IPS DF 19.7 (cell line): ENCODE data around the gene DDIT4.
"Not testable (repeated sequence)": the region's sequence is repeated elsewhere in the genome, so short reads cannot be mapped to it uniquely, and the experiment has no call there.

Experiments used
- DNase-seq: peaks from one replicate; pipeline ENCODE4 v3.0.0-alpha.2; 2013; ENCODE audit warnings: low read depth, low spot score

Gene DDIT4

DNA sequence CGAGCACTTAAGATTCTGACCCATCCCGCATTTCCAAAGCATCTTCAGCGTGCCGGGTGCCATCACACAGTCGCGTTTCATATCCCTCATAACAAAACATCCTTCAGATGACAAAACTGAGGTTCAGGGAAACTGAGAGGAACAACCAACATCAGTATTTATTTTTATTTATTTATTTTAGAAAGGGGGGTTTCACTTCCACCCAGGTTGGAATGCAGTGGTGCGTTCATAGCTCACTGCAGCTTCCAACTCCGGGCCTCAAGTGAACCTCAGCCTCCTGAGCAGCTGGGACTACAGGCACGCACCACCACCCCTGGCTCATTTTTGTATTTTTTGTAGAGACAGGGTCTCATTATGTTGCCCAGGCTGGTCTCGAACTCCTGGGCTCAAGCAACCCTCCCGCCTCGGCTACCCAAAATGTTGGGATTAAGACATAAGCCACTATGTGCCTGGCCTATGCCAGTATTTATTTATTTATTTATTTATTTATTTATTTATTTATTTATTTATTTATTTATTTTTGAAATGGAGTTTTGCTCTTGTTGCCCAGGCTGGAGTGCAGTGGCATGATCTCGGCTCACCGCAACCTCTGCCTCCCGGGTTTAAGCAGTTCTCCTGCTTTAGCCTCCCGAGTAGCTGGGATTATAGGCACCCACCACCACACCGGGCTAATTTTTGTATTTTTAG lies 24.4 kb upstream of the DDIT4 start:
- DNase-seq, result not testable (repeated sequence)

DNA sequence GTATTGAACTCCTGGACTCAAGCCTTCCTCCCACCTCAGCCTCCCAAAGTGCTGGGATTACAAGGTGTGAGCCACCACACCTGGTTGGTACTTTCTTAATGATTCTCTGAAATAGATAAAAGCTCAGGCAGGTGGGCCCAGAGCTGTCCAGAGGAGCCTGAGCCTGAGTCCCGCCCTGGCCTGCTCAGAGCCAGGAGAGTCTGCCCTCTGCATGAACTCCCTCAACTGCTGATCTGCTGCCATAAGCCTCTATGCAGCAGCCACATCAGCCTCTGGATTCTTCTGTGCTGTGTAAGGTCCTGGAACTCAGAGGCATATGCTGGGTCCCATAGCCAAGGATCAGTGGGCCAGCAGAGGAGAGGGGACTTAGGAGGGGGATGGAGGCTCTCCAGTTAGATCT lies 23.1 kb upstream of the DDIT4 start:
- DNase-seq, result no peak

DNA sequence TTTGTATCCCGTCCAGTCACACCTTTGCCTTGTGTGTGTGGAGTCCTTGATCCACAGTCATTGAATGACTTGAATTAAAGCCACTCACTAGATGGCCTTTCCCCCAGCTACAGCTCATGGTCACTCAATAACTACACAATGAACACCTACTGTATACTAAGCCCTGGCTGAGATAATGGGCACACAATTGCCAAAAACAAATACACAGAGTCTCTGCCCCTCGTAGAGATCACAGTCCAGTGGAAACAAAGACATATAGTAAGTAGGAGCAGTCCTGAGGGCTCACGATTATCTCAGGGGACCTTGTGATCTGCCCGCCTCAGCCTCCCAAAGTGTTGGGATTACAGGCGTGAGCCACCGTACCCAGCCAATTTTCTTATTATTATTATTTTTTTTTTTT lies 22.1 kb upstream of the DDIT4 start:
- DNase-seq, result no peak

DNA sequence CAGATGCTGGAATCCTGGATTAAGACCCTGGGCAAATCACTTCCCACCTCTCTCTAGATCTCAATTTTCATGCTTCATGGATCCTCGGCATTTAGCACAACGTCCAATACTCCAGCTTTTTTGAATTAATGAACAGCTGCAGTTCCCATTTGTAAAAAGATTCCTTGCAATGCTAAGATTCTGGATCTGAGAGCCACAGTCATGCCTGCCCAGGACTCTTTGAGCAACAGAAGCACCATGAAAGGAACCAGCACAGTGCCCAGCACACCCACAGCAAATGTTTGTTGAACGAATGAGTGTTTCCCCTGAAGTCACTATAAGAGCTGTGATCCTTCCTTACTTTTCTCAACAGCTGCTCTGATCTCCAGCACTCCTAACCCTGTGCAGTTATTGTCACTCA lies 20.8 kb upstream of the DDIT4 start:
- DNase-seq, result no peak

- DNase-seq, result no peak
These were observed 20.1 kb upstream of the DDIT4 start for GRCh38 chr10:72253578-72253977.

- DNase-seq, result peak; percentile 83
These were observed 18.7 kb upstream of the DDIT4 start for GRCh38 chr10:72254813-72255568.

DNA sequence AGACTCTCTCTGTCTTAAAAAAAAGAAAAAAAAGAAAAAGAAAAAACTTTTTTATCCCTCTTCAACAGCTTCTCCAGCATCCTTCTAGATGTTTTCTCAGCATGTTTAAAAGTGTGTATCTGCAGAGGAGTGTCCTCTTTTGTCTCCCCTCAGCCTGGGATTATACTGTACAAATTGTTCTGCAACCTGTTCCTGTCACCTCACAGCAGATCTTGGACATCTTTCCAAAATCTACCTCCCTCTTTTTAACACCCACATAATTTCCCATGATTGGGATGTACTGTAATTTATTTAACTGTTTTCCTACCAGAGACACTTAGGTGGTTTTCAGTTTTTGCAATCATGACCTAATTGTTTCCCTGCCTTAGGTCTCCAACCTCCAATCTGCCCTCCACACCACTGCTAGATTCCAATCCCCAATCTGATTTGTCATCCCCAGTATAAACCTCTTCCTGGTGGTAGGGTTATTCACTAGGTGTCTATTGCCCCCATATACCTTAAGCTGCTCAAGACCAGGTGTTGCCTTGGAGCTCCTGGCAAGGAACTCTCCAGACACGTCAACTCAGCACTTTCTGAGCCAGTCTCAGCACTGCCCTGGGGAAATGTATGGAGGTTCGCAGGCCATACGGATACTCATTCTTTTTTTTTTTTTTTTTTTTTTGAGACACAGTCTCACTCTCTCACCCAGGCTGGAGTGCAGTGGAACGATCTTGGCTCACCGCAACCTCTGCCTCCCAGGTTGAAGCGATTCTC lies 17.6 kb upstream of the DDIT4 start:
- no peak for DNase-seq

DNA sequence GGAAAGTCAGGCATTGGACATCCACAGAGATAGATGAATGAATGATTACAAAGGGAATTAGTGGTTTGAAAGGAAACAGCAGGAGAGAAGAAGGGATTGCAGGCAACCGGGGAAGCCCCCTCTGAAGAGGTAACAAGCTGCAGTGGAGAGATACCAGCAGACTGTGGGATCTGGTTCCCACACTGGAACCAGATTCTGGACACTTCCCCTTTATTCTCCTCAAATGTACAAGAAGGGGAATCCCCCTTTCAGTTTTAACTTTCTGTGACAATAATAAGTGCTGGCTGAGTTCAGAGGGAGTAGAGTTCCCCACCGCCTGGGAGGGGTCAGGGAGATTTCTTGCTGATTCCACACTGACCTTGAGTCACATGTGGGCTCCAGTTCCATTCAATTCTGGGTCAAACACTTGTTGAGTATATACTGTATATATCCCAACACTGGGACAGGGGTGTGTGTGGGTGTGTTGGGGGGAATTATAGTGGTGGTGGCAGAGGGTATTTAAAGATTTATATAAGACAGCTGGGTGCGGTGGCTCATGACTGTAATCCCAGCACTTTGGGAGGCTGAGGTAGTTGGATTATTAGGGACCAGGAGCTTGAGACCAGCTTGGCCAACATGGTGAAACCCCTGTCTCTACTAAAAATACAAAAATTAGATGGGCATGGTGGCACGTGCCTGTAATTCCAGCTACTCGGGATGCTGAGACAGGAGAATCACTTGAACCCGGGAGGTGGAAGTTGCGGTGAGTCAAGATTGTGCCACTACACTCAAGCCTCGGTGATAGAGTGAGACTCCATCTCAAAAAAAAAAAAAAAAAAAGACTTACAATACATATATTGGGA lies 16.5 kb upstream of the DDIT4 start:
- DNase-seq, result no peak

- no peak for DNase-seq
These were observed 15.1 kb upstream of the DDIT4 start for GRCh38 chr10:72258617-72259016.

DNA sequence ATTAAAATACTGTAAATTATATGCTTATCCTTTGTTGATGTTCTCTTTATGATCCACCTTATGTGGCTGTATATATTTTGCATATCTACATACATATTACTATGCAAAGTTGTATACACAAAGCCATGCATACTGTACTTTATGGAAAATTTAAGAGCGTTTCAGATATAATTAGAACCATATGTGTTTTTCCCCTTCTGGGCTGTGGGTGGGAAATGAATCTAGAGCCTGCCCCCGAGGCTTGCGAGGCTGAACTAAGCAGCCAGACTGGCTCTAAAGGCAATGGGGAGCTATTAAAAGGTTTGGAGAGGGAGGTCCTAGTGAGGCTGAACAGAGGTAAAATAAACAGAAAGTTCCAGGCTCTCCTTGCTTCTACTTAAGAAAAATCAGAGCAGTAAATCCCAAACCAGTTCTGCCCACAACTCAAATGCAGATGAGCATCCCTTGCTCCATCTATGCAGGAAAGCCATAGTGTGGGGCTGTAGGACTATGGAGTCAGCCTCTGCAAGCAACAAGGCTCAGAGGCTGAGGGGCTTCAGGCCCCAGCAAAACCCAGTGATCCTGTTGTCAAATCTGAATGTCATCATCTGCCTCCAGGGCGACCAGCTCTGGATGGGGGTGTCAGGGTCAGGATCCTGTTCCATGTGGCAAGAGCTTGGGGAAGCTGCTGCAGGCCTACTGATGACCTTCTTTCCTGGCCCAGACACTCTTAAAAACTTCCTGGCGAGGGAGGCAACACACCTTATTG lies 14.1 kb upstream of the DDIT4 start:
- no peak for DNase-seq

DNA sequence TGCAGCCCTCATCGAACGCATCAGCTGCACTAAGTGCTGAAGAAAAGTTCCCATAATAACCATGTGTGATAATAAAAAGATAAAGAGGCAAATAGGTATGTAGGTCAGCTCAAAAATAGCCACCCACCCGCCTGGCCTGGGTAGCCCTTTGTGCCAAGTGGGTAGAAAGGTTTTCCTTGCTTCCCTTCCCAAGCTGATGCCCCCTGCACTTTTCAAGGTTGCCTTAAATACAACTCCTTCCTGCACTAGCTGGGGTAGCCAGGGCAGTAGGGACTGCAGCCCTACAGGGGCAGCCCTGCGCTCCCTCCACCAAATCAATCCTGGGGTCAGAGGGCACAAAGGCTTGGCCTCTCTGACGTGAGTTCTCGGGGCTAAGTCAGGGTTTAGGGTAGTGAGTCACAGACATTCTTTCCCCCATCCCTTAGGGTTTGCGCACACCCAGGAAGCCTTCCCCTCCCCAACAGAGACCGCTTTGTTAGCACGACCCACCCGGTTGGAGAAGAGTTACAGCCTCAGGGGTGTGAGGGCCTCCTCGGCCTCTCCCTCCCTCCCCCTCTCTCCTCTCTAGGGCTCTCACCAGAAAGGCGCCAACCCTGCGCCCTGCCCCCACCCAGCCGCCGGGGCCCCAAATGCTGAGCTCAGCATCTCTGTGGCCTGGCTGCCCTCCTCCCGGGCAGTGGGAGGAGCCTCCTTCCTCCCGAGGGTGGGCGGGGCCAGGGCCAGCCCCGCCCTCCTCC lies 13.3 kb upstream of the DDIT4 start:
- DNase-seq, result no peak

DNA sequence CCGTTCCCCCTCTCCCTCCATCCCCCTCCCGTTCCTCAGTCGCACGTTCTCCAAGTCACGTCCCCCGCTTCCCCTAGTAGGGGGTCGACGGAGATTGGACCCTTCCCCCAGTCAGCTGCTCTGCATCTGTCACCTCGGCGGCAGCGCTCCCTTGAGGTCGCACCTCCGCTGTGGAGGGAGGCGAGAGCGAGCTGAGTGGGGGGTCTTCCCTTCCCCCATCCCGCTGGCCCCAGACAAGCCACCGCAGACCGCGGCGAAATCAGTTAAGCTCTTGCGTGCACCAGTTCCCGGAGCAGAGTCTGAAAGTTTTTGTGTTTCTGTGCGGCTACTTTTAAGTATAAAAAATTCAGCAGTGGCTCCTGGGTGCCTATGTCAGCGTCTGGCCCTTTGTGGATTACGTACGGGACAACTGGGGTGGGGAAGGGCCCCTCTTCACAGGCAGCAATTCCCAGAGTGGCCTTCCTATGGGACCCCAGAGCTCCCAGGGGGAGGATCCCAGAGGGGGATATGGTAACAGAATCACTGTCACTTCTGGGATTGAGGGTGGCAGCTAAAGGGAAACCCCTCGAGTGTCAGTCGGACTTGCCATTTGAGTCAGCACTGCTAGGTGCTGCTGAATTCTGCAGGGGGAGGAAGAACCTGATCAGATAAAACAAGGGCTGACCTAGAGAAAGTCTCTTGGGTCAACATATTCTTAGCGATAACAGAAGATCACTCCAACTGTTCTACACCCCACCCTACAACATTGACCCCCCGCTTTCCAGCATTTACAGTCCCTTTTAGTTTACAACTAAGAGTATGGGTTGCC lies 12.5 kb upstream of the DDIT4 start:
- peak; percentile 84 for DNase-seq

DNA sequence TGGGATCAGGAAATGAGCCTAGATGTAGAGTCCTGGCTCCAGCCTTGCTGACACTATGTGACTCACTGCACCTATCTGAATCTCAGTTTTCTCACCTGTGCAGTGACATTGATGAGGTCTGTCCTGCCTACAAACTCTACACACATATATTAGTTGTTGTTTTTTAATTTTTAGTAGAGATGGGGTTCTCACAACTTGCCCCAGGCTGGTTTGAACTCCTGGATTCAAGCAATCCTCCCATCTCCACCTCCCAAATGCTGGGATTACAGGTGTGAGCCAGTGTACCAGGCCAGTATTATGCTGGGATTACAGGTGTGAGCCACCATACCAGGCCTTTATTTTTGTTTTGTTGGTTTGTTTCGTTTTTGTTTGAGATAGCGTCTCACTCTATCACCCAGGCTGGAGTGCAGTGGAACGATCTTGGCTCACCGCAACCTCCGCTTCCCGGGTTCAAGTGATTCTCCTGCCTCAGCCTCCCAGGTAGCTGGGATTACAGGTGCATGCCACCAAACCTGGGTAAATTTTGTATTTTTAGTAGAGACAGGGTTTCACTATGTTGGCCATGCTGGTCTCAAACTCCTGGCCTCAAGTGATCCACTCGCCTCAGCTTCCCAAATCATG lies 11.8 kb upstream of the DDIT4 start:
- no peak for DNase-seq

DNA sequence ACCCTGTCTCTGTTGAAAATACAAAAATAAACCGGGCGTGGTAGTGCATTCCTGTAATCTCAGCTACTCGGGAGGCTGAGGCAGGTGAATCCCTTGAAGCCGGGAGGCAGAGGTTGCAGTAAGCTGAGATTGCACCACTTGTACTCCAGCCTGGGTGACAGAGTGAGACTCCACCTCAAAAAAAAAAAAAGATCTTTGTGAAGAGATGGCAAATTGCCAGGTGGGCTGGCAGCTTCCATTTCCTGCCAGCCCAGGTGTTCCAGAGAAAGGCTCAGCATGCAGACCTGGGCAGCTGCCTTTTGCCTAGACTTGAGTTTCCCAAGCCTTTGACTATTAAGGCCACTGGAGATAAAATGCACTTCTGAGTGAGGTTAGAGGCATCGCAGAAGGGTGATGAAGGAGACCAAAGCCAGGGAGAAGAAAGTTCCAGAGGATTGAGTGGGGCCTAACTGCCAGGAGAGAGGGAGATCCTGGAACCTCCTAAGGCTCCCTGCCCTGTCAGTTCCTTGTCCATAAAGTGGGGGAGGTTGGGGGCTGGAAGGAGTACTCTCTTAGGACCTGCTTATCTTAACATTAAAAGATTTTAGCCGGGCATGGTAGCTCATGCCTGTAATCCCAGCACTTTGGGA lies 10.0 kb upstream of the DDIT4 start:
- no peak for DNase-seq

- DNase-seq, result no peak
These were observed 9.2 kb upstream of the DDIT4 start for GRCh38 chr10:72264536-72264935.

- no peak for DNase-seq
These were observed 8.2 kb upstream of the DDIT4 start for GRCh38 chr10:72265508-72265907.

DNA sequence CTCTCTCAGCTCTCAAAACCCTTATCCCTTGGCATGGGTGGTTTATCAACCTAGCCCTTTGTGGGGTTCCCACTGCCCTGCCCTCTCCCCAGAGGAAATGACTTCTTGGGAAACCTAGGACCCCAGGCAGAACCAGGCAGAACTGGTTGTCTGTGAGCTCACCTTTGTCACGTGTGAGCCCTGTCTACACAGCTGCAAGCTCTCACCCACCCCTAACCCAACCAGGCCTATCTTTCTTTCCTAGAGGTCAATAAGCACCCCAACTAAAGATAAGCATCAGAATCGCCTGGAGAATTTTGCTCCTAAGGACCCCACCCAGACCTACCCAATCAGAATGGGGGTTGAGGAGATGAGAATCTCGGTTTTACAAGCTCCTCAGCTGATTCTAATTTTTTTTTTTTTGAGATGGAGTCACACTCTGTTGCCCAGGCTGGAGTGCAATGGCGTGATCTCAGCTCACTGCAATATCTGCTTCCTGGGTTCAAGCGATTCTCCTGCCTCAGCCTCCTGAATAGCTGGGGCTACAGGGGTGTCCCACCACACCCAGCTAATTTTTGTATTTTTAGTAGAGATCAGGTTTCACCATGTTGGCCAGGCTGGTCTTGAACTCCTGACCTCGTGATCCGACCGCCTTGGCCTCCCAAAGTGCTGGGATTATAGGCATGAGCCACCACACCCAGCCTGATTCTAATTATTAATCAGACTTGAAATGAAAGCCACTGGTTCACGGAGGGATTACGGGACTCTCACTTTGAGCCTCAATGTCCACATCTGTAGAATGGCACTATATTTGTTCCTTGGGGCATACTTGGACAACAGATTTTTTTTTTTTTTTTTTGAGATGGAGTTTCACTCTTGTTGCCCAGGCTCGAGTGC lies 7.5 kb upstream of the DDIT4 start:
- no peak for DNase-seq

DNA sequence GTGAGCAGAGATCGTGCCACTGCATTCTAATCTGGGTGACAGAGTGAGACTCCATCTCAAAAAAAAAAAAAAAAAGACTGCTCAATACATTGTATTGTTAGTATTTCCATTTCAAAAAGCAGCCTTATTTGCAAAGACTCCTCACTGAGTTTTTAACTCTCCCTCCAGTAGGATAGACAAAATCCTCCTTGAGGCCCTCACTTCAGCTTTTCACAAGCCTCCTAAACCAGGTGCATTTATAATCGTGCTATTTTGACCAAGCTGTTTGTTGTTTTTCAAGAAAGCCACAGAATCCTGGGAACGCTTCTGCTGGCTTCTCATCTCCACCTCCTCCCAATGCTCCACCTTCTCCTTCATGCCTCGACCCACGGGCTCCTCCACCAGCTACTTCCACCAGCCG lies 6.3 kb upstream of the DDIT4 start:
- DNase-seq, result no peak
